ENCODE measurements around the gene PKHD1. TPM values are rescaled to one million over a fixed set of nuclear protein-coding genes. Genes with fewer than 3 reads are reported as not detected.

The PKHD1 gene
- total RNA-seq, 2 donors from 2014 or later, result 0.14 TPM; not detected in 1

- Histone ChIP-seq H3K27me3 (replicated peaks; ENCODE audit: insufficient read depth) (no peaks in the 10 kb centered on the region), H3K4me1 (ENCODE audit: control insufficient read depth in 1 of 2, low read depth in 2 of 2) (no peaks in the 10 kb centered on the region), H3K4me3 (no peak overlapping the region), H3K27ac (no peak overlapping the region), H3K9me3 (no peaks in the 10 kb centered on the region), H3K36me3 (no peaks in the 10 kb centered on the region)
- TF ChIP-seq CTCF (IDR thresholded peaks at IDR 0.05), result no peak
- no peak for DNase-seq (ENCODE audit: low spot score)
- ATAC-seq (ENCODE audit: insufficient number of reproducible peaks, low FRiP score, low read depth), result no peak
Measured at GRCh38 chr6:51644426-51644825, 443.0 kb downstream of the PKHD1 start.

GRCh38 chr6:51640021-51640420 lies 447.4 kb downstream of the PKHD1 start:
- no peak for ATAC-seq (ENCODE audit: insufficient number of reproducible peaks, low FRiP score, low read depth)
- Histone ChIP-seq H3K27ac (no peak overlapping the region), H3K36me3 (no peaks in the 10 kb centered on the region), H3K9me3 (no peaks in the 10 kb centered on the region), H3K4me3 (no peak overlapping the region), H3K27me3 (replicated peaks; ENCODE audit: insufficient read depth) (no peaks in the 10 kb centered on the region), H3K4me1 (ENCODE audit: control insufficient read depth in 1 of 2, low read depth in 2 of 2) (no peaks in the 10 kb centered on the region)
- no peak for TF ChIP-seq CTCF (IDR thresholded peaks at IDR 0.05)
- DNase-seq (ENCODE audit: low spot score), result no peak

- no peak for TF ChIP-seq CTCF (IDR thresholded peaks at IDR 0.05)
- ATAC-seq (ENCODE audit: insufficient number of reproducible peaks, low FRiP score, low read depth), result no peak
Measured at GRCh38 chr6:51633424-51633823, 454.0 kb downstream of the PKHD1 start.

GRCh38 chr6:51630011-51630410 lies 457.4 kb downstream of the PKHD1 start:
- Histone ChIP-seq H3K36me3 (no peaks in the 10 kb centered on the region), H3K4me1 (ENCODE audit: control insufficient read depth in 1 of 2, low read depth in 2 of 2) (no peaks in the 10 kb centered on the region), H3K27ac (no peak overlapping the region), H3K27me3 (replicated peaks; ENCODE audit: insufficient read depth) (no peaks in the 10 kb centered on the region), H3K4me3 (no peak overlapping the region), H3K9me3 (no peaks in the 10 kb centered on the region)
- ATAC-seq (ENCODE audit: insufficient number of reproducible peaks, low FRiP score, low read depth) (no peak), DNase-seq (ENCODE audit: low spot score) (no peak)
- TF ChIP-seq CTCF (IDR thresholded peaks at IDR 0.05), result no peak

More at GRCh38 chr6:51633424-51633823, 454.0 kb downstream of the PKHD1 start:
- Histone ChIP-seq H3K27ac (no peak overlapping the region), H3K36me3 (no peaks in the 10 kb centered on the region), H3K27me3 (replicated peaks; ENCODE audit: insufficient read depth) (no peaks in the 10 kb centered on the region), H3K9me3 (no peaks in the 10 kb centered on the region), H3K4me1 (ENCODE audit: control insufficient read depth in 1 of 2, low read depth in 2 of 2) (no peaks in the 10 kb centered on the region), H3K4me3 (no peak overlapping the region)
- no peak for DNase-seq (ENCODE audit: low spot score)

GRCh38 chr6:51626391-51626790 lies 461.0 kb downstream of the PKHD1 start:
- no peak overlapping the region for H3K4me3 ChIP-seq
- H3K4me1 ChIP-seq (ENCODE audit: control insufficient read depth in 1 of 2, low read depth in 2 of 2), result no peaks in the 10 kb centered on the region
- TF ChIP-seq CTCF (IDR thresholded peaks at IDR 0.05), result no peak
- ATAC-seq (ENCODE audit: insufficient number of reproducible peaks, low FRiP score, low read depth) (no peak), DNase-seq (ENCODE audit: low spot score) (no peak)
- H3K27ac ChIP-seq, result no peak overlapping the region
- H3K9me3 ChIP-seq, result no peaks in the 10 kb centered on the region
- H3K36me3 ChIP-seq, result no peaks in the 10 kb centered on the region
- H3K27me3 ChIP-seq (replicated peaks; ENCODE audit: insufficient read depth), result no peaks in the 10 kb centered on the region

Measured in thoracic aorta (tissue), 2 donors.